HepG2 (cell line): ENCODE measurements around the gene TRMT112. TPM values are rescaled to one million over a fixed set of nuclear protein-coding genes. Genes with fewer than 3 reads are reported as not detected.

Source experiments
- AGO2 ChIP-seq: fragments of 200-400 bp; formaldehyde crosslinking; optimal IDR thresholded peaks from 2 replicates; pipeline ENCODE3; 2017; ENCODE audit warnings: mild to moderate bottlenecking, low read depth, low read length, moderate library complexity
- GATAD1 ChIP-seq: IDR thresholded peaks from 2 replicates; pipeline ENCODE4 v1.6.1; 2016; ENCODE audit warnings: missing genetic modification reagents, missing compliant biosample characterization
- KDM5B ChIP-seq: sonication (generic); formaldehyde crosslinking; IDR thresholded peaks from 2 replicates; pipeline ENCODE4 v1.4.0; 2020; ENCODE audit warnings: missing genetic modification reagents, mild to moderate bottlenecking, borderline replicate concordance
- KLF6 ChIP-seq: IDR thresholded peaks from 2 replicates; pipeline ENCODE4 v1.8.0; 2016; ENCODE audit warnings: missing biosample characterization, missing genetic modification reagents
- MEIS2 ChIP-seq: sonication (generic); formaldehyde crosslinking; IDR thresholded peaks from 2 replicates; pipeline ENCODE4 v1.9.0; 2021; ENCODE audit warnings: mild to moderate bottlenecking, missing genetic modification reagents
- MTF2 ChIP-seq: sonication (generic); formaldehyde crosslinking; IDR thresholded peaks from 2 replicates; pipeline ENCODE4 v1.5.0; 2020; ENCODE audit warnings: missing genetic modification reagents, borderline replicate concordance
- MYC ChIP-seq: sonication (generic); formaldehyde crosslinking; IDR thresholded peaks from 2 replicates; pipeline ENCODE4 v1.9.0; 2021; ENCODE audit warnings: missing genetic modification reagents, borderline replicate concordance
- NFIC ChIP-seq: IDR thresholded peaks from 2 replicates; pipeline ENCODE4 v1.6.1; 2012; ENCODE audit warnings: mild to moderate bottlenecking, low read length, inconsistent platforms
- RBAK ChIP-seq: sonication (generic); formaldehyde crosslinking; IDR thresholded peaks from 2 replicates; pipeline ENCODE4 v1.5.1; 2020; ENCODE audit warnings: mild to moderate bottlenecking, missing genetic modification reagents
- YEATS2 ChIP-seq: sonication (generic); formaldehyde crosslinking; IDR thresholded peaks from 2 replicates; pipeline ENCODE4 v1.4.0; 2020; ENCODE audit warnings: missing genetic modification reagents, borderline replicate concordance
- ZBTB10 ChIP-seq: sonication (generic); formaldehyde crosslinking; IDR thresholded peaks from 2 replicates; pipeline ENCODE4 v1.4.0; 2020; ENCODE audit warnings: missing genetic modification reagents, borderline replicate concordance
- ZNF10 ChIP-seq: sonication (generic); formaldehyde crosslinking; IDR thresholded peaks from 2 replicates; pipeline ENCODE4 v1.4.0; 2020; ENCODE audit warnings: mild to moderate bottlenecking, low read depth, missing genetic modification reagents, borderline replicate concordance
- ZNF44 ChIP-seq: sonication (generic); formaldehyde crosslinking; IDR thresholded peaks from 2 replicates; pipeline ENCODE4 v1.5.1; 2020; ENCODE audit warnings: mild to moderate bottlenecking, missing genetic modification reagents
- ZNF451 ChIP-seq: sonication (generic); formaldehyde crosslinking; IDR thresholded peaks from 2 replicates; pipeline ENCODE4 v1.5.0; 2020; ENCODE audit warnings: mild to moderate bottlenecking, missing genetic modification reagents
- ZNF781 ChIP-seq: sonication (generic); formaldehyde crosslinking; IDR thresholded peaks from 2 replicates; pipeline ENCODE4 v1.5.1; 2020; ENCODE audit warnings: borderline replicate concordance, mild to moderate bottlenecking, missing genetic modification reagents; ENCODE audit errors: not compliant biosample characterization
- ZNF83 ChIP-seq: sonication (generic); formaldehyde crosslinking; IDR thresholded peaks from 2 replicates; pipeline ENCODE4 v1.4.0; 2020; ENCODE audit warnings: missing genetic modification reagents, mild to moderate bottlenecking, borderline replicate concordance
- ZZZ3 ChIP-seq: sonication (generic); formaldehyde crosslinking; IDR thresholded peaks from 2 replicates; pipeline ENCODE4 v1.4.0; 2020; ENCODE audit warnings: missing genetic modification reagents, mild to moderate bottlenecking, borderline replicate concordance
- polyA plus RNA-seq, 8 experiments: library from polyadenylated mRNA; depleted of rRNA in 3 of 8; stranded (reverse) in 7 of 8; unstranded in 1 of 8; fragments of >200 nt; fragmentation: Illumina TruSeq in 4 of 8; extraction: Trizol in 4 of 8; gene quantifications; 2 replicates each; pipeline versions ENCODE4 v1.2.1 to v1.2.3, GENCODE V29; 2011 to 2016; ENCODE audit warnings: low read depth in 4 of 8, missing spikeins in 1 of 8, mixed read lengths in 1 of 8; ENCODE audit not compliant: insufficient read depth in 1 of 8
- total RNA-seq, 5 experiments: library from RNA; depleted of rRNA; stranded (reverse); fragments of >200 nt; fragmentation: Illumina TruSeq; extraction: Trizol; gene quantifications; 2 replicates each; pipeline ENCODE4 v1.2.3, GENCODE V29; 2016; ENCODE audit warnings: low read depth in 1 of 5
- TF ChIP-seq, protein P1 (sequence below): sonication (generic); formaldehyde crosslinking; IDR thresholded peaks from 2 replicates; pipeline ENCODE4 v1.4.0; 2020; ENCODE audit warnings: low read depth, mild to moderate bottlenecking, missing genetic modification reagents
- TF ChIP-seq, protein P2 (sequence below): sonication (generic); formaldehyde crosslinking; conservative IDR thresholded peaks from 2 replicates; pipeline ENCODE4 v1.5.0; 2020; ENCODE audit warnings: missing genetic modification reagents
- TF ChIP-seq, protein P3 (sequence below), 2 experiments: sonication (generic) in 1 of 2; formaldehyde crosslinking in 1 of 2; IDR thresholded peaks; 2 replicates each; pipeline versions ENCODE4 v1.5.1 to v1.6.1; 2011 to 2020; ENCODE audit warnings: borderline replicate concordance in 1 of 2, low read depth in 1 of 2, low read length in 1 of 2, mild to moderate bottlenecking in 1 of 2, missing genetic modification reagents in 1 of 2, moderate library complexity in 1 of 2

Gene TRMT112
- total and polyA plus RNA-seq, 2 of the 13 experiments (the other 11 are each of a cell fraction or from before 2014, with no cell fraction given): 186 to 409 TPM

DNA sequence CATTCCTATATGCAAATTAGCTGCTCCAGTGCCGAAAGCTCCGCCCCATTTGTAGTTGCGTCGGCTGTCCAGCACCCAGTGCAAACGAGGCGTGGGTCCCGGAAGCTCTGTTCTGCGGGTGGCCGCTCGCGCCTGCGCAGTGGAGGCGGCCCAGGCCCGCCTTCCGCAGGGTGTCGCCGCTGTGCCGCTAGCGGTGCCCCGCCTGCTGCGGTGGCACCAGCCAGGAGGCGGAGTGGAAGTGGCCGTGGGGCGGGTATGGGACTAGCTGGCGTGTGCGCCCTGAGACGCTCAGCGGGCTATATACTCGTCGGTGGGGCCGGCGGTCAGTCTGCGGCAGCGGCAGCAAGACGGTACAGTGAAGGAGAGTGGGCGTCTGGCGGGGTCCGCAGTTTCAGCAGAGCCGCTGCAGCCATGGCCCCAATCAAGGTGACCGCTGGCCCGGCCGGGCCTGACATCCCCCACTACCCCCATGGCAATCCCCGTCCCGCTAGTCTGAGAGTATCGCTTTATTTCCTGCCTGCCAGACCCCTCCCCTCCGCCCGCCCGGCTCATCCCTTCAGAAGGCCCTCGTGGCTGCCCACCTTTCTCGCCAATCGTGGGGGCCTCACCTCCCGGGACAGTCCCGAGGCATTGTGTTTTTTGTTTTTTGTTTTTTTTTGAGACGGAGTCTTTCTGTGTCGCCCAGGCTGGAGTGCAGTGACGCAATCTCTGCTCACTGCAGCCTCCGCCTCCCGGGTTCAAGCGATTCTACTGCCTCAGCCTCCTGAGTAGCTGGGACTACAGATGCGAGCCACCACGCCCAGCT, 804 bp upstream of the TRMT112 start, which contains the start of gene PRDX5 (continued):
- TF ChIP-seq ZBTB10 (CRISPR knock-in tag) (0 out of 2 replicates have a peak, but pooled peaks have one; percentile 31), ZNF44 (CRISPR knock-in tag) (no peak; the same call in none of the 2 replicates), MTF2 (CRISPR knock-in tag) (peak; percentile 74; the same call in 1 of the 2 replicates), KLF6 (CRISPR knock-in tag) (no peak), ZZZ3 (peak; percentile 88; the same call in 1 of the 2 replicates), RBAK (CRISPR knock-in tag) (no peak), NFIC (no peak), ZNF83 (CRISPR knock-in tag) (no peak), MYC (CRISPR knock-in tag) (peak; percentile 72; the same call in 1 of the 2 replicates), ZNF781 (CRISPR knock-in tag) (no peak), ZNF451 (CRISPR knock-in tag) (no peak; the same call in 1 of the 2 replicates), YEATS2 (CRISPR knock-in tag) (no peak), ZNF10 (CRISPR knock-in tag) (no peak), AGO2 (peak; percentile 56), KDM5B (CRISPR knock-in tag) (peak; percentile 46), GATAD1 (CRISPR knock-in tag) (no peak; the same call in 1 of the 2 replicates), MEIS2 (CRISPR knock-in tag) (peak; percentile 72; the same call in 1 of the 2 replicates)
- TF ChIP-seq, protein P1, sequence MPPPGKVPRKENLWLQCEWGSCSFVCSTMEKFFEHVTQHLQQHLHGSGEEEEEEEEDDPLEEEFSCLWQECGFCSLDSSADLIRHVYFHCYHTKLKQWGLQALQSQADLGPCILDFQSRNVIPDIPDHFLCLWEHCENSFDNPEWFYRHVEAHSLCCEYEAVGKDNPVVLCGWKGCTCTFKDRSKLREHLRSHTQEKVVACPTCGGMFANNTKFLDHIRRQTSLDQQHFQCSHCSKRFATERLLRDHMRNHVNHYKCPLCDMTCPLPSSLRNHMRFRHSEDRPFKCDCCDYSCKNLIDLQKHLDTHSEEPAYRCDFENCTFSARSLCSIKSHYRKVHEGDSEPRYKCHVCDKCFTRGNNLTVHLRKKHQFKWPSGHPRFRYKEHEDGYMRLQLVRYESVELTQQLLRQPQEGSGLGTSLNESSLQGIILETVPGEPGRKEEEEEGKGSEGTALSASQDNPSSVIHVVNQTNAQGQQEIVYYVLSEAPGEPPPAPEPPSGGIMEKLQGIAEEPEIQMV (CRISPR knock-in tag): no peak
- TF ChIP-seq, protein P2, sequence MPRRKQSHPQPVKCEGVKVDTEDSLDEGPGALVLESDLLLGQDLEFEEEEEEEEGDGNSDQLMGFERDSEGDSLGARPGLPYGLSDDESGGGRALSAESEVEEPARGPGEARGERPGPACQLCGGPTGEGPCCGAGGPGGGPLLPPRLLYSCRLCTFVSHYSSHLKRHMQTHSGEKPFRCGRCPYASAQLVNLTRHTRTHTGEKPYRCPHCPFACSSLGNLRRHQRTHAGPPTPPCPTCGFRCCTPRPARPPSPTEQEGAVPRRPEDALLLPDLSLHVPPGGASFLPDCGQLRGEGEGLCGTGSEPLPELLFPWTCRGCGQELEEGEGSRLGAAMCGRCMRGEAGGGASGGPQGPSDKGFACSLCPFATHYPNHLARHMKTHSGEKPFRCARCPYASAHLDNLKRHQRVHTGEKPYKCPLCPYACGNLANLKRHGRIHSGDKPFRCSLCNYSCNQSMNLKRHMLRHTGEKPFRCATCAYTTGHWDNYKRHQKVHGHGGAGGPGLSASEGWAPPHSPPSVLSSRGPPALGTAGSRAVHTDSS (CRISPR knock-in tag): 0 out of 2 replicates have a peak, but pooled peaks have one; percentile 79
- TF ChIP-seq, protein P3, sequence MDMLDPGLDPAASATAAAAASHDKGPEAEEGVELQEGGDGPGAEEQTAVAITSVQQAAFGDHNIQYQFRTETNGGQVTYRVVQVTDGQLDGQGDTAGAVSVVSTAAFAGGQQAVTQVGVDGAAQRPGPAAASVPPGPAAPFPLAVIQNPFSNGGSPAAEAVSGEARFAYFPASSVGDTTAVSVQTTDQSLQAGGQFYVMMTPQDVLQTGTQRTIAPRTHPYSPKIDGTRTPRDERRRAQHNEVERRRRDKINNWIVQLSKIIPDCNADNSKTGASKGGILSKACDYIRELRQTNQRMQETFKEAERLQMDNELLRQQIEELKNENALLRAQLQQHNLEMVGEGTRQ (IDR thresholded peaks at IDR 0.05; ENCODE audit: low read depth, low read length): no peak
- TF ChIP-seq, protein P3 (CRISPR knock-in tag; IDR thresholded peaks at IDR 0.05; ENCODE audit: borderline replicate concordance): no peak; the same call in 1 of the 2 replicates
